GM18499 (cell line): ENCODE data around the gene PABPC1L2B.
"Not testable (repeated sequence)": the region's sequence is repeated elsewhere in the genome, so short reads cannot be mapped to it uniquely, and the experiment has no call there.

Source experiments
- ATAC-seq: cut with Tn5 transposase; IDR thresholded peaks from one replicate; pipeline ENCODE4 v1.9.1; 2021; ENCODE audit warnings: moderate number of reproducible peaks; ENCODE audit not compliant: insufficient read depth, unreplicated experiment

PABPC1L2B gene

DNA sequence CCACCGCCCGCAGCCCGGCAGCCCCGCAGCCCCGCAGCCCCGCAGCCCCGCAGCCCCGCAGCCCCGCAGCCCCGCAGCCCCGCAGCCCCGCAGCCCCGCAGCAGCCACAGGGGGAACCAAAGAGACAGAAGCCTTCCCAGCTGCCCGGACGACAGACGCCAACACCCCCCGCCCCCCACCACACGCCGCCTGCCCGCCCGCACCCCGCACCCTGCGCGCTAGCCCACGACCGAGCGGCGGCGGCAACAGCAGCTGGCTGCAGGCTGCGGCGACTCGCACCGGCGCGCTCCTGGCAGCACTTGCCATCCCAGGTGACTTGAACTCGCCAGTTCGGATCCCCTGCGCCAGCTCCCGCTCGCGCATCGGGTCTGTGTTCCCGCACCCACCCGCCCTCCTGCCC, at the start of gene PABPC1L2B:
Gene PABPC1L2B (plus strand): TSS at position 207 of the 400 bp plus-strand sequence. CDS start 704 bp downstream, outside the sequence.
- ATAC-seq: not testable (repeated sequence)

DNA sequence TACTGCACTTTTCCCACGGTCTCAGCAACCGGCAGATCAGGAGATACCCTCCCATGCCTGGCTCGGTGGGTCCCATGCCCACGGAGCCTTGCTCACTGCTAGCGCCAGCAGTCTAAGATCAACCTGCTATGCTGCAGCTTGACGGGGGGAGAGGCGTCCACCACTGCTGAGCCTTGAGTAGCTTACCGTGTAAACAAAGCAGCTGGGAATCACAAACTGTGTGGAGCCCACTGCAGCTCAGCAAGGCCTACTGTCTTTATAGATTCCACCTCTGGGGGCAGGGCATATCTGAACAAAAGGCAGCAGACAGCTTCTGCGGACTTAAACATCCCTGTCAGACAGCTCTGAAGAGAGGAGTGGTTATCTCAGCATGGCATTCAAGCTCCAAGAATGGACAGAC, 42.8 kb upstream of the PABPC1L2B start:
- ATAC-seq: not testable (repeated sequence)

DNA sequence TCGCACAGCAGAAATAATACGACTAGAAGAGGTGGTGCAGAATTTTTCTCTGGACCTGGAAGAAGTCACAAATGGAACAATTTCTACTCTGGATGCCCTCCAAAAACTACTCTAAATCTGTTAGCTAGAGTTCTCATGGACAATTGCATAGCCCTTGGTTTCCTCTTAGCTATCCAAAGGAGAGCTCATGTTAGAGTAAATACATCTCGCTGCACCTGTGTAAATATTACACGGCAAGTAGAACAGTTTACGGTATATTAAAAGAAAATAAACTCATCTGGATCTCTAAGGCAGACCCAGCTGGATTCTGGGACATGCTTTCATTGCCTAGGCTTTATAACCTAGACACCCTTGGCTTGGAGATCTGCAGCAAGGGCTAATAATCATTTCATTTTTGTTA, 30.9 kb upstream of the PABPC1L2B start:
- not testable (repeated sequence) for ATAC-seq

DNA sequence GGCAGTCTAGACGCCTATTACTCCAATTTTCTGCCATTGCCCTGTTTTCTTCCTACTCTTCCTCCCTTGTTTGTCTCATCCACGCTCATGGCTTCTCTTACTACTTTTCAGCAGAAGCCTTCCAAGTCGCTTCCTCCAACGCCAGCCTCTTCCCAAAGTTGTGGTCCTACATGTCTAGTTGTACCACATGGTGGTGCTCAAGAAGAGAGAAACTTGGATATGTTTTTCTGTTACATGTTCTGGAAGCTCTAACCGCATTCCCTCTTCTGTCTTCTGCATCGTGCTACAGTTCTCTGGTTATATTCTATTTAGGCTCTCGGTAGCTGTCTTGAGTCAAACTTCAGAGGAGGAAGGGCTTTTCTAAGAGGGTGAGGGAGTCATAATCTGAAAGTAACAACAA, 27.9 kb upstream of the PABPC1L2B start:
- ATAC-seq: not testable (repeated sequence)

DNA sequence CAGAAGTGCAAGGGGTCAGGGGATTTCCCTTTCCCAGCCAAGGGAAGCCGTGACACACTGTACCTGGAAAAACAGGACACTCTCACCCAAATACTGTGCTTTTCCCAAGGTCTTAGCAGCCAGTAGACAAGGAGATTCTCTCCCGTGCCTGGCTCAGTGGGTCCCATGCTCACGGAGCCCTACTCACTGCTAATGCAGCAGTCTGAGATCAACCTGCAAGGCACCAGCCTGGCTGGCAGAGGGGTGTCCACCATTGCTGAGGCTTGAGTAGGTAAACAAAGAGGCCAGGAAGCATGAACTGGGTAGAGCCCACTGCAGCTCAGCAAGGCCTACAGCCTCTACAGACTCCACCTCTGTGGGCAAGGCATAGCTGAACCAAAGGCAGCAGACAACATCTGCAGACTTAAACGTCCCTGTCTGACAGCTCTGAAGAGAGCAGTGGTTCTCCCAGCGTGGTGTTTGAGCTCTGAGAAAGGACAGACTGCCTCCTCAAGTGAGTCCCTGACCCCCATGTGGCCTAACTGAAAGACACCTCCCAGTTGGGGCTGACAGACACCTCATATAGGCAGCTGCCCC, 21.8 kb upstream of the PABPC1L2B start:
- not testable (repeated sequence) for ATAC-seq

DNA sequence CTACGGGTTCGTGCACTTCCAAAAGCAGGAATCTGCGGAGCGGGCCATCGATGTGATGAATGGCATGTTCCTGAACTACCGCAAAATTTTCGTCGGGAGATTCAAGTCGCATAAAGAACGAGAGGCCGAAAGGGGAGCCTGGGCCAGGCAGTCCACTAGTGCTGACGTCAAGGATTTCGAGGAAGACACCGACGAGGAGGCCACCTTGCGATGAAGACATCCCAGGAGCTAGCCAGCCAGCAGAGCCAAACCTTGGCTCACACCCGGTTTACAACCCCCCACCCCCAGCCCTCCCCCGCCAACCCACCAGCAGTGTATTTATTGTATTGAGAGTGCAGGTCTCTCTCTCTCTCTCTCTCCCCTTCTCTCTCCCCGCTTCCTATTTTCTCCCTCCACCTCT, 1.3 kb downstream of the PABPC1L2B start:
- ATAC-seq: not testable (repeated sequence)

DNA sequence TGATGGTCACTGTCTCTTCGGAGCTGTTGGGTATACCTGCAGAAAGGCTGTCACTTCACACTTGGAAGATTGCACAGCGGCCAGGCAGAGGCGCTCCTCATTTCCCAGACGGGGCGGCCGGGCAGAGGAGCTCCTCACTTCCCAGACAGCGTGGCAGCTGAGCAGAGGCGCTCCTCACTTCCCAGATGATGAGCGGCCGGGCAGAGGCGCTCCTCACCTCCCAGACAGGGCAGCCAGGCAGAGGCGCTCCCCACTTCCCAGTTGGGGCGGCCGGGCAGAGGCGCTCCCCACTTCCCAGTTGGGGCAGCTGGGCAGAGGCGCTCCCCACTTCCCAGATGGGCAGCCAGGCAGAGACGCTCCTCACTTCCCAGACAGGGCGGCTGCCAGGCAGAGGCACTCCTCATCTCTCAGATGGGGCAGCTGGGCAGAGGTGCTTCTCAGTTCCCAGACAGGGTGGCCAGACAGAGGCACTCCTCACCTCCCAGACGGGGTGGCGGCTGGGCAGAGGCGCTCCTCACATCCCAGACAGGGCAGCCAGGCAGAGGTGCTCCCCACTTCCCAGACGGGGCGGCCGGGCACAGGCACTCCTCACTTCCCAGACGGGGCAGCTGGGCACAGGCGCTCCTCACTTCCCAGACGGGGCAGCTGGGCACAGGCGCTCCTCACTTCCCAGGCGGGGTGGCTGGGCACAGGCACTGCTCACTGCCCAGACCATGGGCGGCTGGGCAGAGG, 18.8 kb downstream of the PABPC1L2B start:
- ATAC-seq: no peak

DNA sequence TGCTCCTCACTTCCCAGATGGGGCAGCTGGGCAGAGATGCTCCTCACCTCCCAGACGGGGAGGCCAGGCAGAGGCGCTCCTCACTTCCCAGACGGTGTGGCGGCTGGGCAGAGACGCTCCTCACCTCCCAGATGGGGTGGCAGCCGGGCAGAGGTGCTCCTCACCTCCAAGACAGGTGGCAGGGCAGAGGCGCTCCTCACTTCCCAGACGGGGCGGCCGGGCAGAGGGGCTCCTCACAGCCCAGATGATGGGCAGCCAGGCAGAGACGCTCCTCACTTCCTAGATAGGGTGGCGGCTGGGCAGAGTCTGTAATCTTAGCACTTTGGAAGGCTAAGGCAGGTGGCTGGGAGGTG, 19.3 kb downstream of the PABPC1L2B start:
- not testable (repeated sequence) for ATAC-seq

DNA sequence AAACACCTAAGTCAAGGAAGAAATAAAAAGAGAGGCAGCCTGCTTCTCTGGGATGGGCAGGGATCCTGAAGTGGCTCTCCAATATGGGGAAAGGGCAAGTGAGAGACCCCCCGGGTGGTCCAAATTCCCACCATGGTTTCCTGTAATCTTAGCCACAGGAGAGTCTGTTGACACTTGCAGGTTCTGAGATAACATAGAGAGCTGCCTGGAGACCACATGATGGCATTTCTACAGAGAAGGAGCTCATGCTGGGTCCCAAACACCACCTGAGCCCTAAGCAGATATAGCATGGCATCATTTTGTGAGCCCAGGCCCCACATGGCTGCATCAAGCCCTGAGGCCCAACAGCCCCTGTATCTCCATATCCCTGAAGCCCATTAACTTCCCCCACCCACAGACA, 26.1 kb downstream of the PABPC1L2B start:
- ATAC-seq: no peak
